ENCODE measurements around the gene CTXN2.

GRCh38 chr15:48242535-48242934, 51.1 kb downstream of the CTXN2 start:
- TF ChIP-seq CTCF (IDR thresholded peaks at IDR 0.05) (no peak), PBX3 (IDR thresholded peaks at IDR 0.05) (no peak), MXI1 (IDR thresholded peaks at IDR 0.05; ENCODE audit: low read depth, low read length) (no peak), YY1 (IDR thresholded peaks at IDR 0.05; ENCODE audit: low read depth) (no peak), CHD2 (IDR thresholded peaks at IDR 0.05; ENCODE audit: low read length, partially characterized antibody) (no peak), EZH2phosphoT487 (IDR thresholded peaks at IDR 0.05; ENCODE audit: borderline replicate concordance, low read depth) (no peak), RFX5 (IDR thresholded peaks at IDR 0.05; ENCODE audit: low read length) (no peak), POLR2AphosphoS5 (IDR thresholded peaks at IDR 0.05; ENCODE audit: low read depth, low read length) (no peak), GABPA (IDR thresholded peaks at IDR 0.05; ENCODE audit: low read depth) (no peak)

Measured in SK-N-SH (cell line).